GM19043 (cell line): ENCODE measurements around the gene DLGAP4.
"Not testable (repeated sequence)": the region's sequence is repeated elsewhere in the genome, so short reads cannot be mapped to it uniquely, and the experiment has no call there.

ENCODE experiments used
- ATAC-seq: cut with Tn5 transposase; IDR thresholded peaks from one replicate; pipeline ENCODE4 v1.9.1; 2021; ENCODE audit warnings: low read depth; ENCODE audit not compliant: unreplicated experiment

Gene DLGAP4

GRCh38 chr20:36490191-36490590, 184.1 kb downstream of the DLGAP4 start:
- ATAC-seq = no peak

- no peak for ATAC-seq
These were observed 185.9 kb downstream of the DLGAP4 start for GRCh38 chr20:36491901-36492617.

DNA sequence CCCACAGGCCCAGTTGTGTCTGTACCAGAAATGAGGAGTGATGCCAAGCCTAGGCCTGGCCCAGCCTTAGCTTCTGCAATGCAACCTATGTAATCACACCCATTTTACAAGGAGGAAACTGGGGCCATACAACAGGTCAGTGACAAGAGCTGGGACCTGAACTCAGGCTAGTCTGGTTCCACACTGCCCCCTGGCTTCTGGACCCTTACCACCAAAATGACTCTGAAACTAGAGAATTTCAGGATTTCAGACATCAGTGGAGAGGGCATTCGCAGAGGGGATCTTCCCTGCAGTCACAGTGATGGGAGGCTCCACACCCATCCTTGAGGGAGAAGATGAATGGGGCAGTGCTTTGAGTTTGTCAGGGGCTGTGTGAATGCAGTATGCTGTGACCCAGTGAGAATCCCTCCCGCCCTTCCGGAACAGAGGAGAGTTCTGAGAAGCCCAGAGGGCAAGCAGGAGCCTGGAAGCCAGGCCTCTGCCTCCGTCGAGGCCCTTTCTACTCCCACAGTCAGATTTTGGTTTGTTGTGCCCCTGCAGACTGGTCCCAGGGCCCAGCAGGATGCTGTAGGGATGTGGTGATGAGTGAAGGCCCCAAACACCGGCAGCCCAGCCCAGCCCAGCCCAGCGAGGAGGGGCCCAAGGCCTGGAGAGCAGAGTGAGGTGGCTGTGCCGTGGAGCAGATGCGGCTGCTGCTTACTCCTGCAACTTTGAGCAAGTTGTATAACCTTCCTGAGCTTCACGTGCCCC, 187.1 kb downstream of the DLGAP4 start:
- ATAC-seq = no peak

GRCh38 chr20:36493801-36494114, 187.6 kb downstream of the DLGAP4 start:
- no peak for ATAC-seq

GRCh38 chr20:36496707-36497669, 190.8 kb downstream of the DLGAP4 start:
- no peak for ATAC-seq

DNA sequence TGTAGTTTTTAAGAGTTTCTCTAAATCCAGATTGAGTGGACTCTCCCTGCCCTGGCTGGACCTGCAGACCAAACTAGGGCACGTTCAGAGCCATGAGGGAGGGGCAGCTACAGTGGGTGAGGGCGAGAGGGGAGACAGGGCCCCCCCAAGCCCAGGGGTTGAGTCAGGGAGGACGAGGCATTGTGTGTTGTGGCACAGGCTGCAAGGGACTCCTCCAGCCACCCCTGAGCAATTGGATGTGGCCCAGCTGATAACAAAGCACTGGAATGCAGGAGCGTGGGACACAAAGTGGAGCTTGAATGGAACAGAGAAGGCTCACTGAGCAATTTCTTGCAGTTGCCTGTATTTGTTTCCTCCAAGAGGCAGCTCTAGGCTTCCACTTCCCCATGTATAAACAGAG, 191.7 kb downstream of the DLGAP4 start:
- no peak for ATAC-seq

GRCh38 chr20:36498386-36499179, 192.4 kb downstream of the DLGAP4 start:
- no peak for ATAC-seq

DNA sequence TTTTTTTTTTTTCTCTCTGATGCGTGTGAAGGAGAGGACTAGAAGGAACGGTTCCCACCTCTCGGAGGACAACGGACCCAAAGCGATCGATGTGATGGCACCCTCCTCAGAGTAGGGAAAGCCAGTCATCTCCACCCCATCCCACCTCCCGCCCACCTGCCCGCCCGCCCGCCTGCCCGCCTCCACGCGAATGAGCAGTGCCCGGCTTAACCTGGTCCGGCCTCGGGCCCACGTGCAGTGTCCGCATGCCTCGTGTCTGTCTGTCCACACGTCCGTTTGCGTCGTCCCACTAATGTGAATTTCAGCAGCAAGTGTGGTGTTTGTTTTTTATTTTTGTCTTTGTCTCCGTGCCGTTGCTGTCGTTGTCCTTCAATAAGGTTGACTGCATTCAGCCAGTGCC, 193.1 kb downstream of the DLGAP4 start:
- ATAC-seq = no peak

- ATAC-seq = no peak
These were observed 193.8 kb downstream of the DLGAP4 start for GRCh38 chr20:36499723-36500501.

GRCh38 chr20:36501367-36502006, 195.3 kb downstream of the DLGAP4 start:
- no peak for ATAC-seq

GRCh38 chr20:36504295-36504694, 198.2 kb downstream of the DLGAP4 start:
- ATAC-seq = no peak

DNA sequence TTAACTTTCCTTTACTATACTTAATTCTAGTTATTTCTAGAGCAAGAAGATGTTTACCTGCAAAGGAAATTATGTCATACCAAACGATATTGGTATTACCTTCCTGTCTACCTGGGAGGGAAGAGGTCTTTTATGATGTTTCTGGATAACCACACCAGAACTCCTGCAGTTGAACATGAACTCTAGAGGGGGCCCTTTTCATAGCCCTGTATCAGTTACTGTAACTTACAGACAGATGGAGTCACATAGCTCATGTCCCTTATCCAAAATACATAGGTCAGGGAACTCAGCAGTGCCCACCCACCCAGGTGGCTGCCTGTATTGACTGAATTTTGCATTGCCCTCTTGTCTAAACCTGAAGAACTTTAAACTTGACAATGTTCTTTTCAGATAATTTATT, 200.1 kb downstream of the DLGAP4 start:
- ATAC-seq = no peak

GRCh38 chr20:36507746-36508145, 201.6 kb downstream of the DLGAP4 start:
- ATAC-seq = no peak

DNA sequence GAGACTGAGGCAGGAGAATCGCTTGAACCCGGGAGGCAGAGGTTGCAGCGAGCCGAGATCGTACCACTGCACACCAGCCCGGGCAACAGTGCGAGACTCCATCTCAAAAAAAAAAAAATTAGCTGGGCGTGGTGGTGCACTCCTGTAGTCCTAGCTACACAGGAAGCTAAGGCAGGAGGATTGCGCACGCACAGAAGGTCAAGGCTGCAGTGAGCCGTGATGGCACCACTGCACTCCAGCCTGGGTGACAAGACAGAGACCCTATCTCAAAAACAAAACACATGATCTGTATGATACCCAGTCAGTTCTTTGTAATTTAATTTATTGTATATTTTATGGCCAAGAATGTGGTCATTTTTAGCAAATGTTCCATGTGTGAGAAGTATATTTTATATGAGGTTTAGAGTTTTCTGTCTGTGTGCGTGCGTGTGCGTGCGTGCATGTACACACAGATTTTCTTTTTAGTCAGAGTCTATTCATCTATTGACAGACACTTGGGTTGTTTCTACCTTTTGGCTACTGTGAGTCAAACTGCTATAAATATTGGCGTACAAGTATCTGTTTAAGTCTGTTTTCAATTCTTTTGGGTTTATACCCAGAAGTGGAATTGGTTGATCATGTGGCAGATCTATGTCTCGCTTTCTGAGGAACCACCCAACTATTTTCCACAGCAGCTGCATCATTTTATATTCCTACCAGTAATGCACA, 213.0 kb downstream of the DLGAP4 start:
- no peak for ATAC-seq

DNA sequence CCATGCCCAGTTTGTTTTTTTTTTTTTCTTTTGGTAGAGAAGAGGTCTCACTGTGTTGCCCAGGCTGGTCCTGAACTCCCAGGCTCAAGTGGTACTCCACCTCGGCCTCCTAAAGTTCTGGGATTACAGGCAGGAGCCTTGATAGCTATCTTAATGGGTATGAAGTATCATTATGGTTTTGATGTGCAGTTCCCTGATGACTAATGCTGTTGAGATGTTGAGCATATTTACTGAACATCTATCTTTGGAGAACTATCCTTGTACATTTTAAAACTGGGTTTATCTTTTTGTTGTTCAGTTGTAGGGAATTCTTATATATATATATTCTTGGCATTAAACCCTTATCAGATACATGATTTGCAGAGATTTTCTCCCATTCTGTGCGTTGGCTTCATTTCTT, 213.8 kb downstream of the DLGAP4 start:
- no peak for ATAC-seq

GRCh38 chr20:36521526-36521925, 215.4 kb downstream of the DLGAP4 start:
- ATAC-seq = no peak

DNA sequence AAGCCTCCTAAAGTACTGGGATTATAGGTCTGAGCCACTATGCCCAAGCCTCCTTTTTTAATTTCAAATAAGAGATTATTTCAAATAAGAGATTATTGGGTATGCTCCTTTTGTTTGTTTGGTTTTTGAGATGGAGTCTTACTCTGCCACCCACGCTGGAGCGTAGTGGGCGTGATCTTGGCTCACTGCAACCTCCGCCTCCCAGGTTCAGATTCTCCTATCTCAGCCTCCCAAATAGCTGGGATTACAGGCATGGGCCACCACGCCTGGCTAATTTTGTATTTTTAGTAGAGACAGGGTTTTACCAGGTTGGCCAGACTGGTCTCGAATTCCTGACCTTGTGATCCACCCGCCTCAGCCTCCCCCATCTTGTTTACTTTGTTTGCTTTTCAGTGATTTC, 216.3 kb downstream of the DLGAP4 start:
- ATAC-seq = not testable (repeated sequence)

DNA sequence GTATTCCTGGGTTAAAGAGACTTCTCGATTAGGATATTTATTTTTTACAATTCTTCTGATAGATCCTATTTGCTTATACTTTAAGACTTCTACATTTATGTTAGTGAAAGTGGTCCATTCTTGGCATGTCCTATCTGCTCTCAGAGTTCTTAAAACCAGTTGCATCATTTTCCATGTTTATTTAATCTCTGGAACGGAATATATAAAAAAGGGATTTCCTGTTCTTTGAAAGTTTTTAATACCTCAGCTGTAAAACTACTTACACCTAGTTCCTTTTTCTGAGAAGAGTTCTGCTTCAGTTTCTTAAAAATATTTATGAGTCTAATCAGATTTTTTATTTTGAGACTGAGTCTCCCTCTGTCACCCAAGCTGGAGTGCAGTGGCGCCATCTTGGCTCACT, 217.2 kb downstream of the DLGAP4 start:
- ATAC-seq = no peak
